Activated naive CD4-positive, alpha-beta T cell (primary cell): ENCODE data around the gene CST9L.

Experiments
- DNase-seq, 4 experiments: peaks; one replicate each; lab custom pipeline; 2025; lab: John Stamatoyannopoulos, UW

Gene CST9L

GRCh38 chr20:23568320-23568970 is at the start of gene CST9L:
TSS of gene CST9L (minus strand) at chr20:23568484. CDS start at chr20:23568450, 34 bp downstream.
- no peak for DNase-seq

GRCh38 chr20:23614163-23614562 is 45.9 kb upstream of the CST9L start:
- no peak for DNase-seq

GRCh38 chr20:23613676-23614075 is 45.4 kb upstream of the CST9L start:
- DNase-seq: no peak

GRCh38 chr20:23612396-23612795 is 44.1 kb upstream of the CST9L start:
- no peak for DNase-seq

GRCh38 chr20:23609486-23610109 is 41.3 kb upstream of the CST9L start:
- no peak for DNase-seq

- no peak for DNase-seq
Observed at GRCh38 chr20:23608251-23608846, 40.1 kb upstream of the CST9L start.

GRCh38 chr20:23607497-23608245 is 39.4 kb upstream of the CST9L start:
- DNase-seq: no peak

GRCh38 chr20:23606652-23607049 is 38.4 kb upstream of the CST9L start:
- peak; percentile 4 to 37 (median 18) for DNase-seq

- no peak for DNase-seq
Observed at GRCh38 chr20:23605867-23606651, 37.8 kb upstream of the CST9L start, which contains the start of gene CST9. TSS of gene CST9 (minus strand) at chr20:23605917. CDS start at chr20:23605864, 53 bp downstream.

GRCh38 chr20:23604306-23604705 is 36.0 kb upstream of the CST9L start:
- no peak for DNase-seq

- no peak for DNase-seq
Observed at GRCh38 chr20:23603321-23603720, 35.0 kb upstream of the CST9L start.

GRCh38 chr20:23602699-23603098 is 34.4 kb upstream of the CST9L start:
- DNase-seq: no peak

- no peak for DNase-seq
Observed at GRCh38 chr20:23602241-23602640, 34.0 kb upstream of the CST9L start.

- DNase-seq: no peak
Observed at GRCh38 chr20:23601715-23602114, 33.4 kb upstream of the CST9L start.

- DNase-seq: no peak
Observed at GRCh38 chr20:23598481-23598880, 30.2 kb upstream of the CST9L start.

- no peak for DNase-seq
Observed at GRCh38 chr20:23596579-23597250, 28.4 kb upstream of the CST9L start.

- DNase-seq: no peak
Observed at GRCh38 chr20:23595941-23596340, 27.7 kb upstream of the CST9L start.

GRCh38 chr20:23588434-23589403 is 20.4 kb upstream of the CST9L start:
- no peak for DNase-seq

GRCh38 chr20:23587631-23588030 is 19.3 kb upstream of the CST9L start:
- DNase-seq: no peak
